T-helper 2 cell (primary cell): ENCODE results near the gene MYO7B.

Experiments used
- DNase-seq, 5 experiments: peaks; one replicate each; pipeline versions ENCODE4 v3.0.0 to v3.0.0-alpha.2; 2012 to 2022
- total RNA-seq, 2 donors: gene quantifications; one replicate each; lab custom pipeline; 2026; lab: John Stamatoyannopoulos, UW

MYO7B gene
- 0 to 0.07 reads per million in 2 donors for total RNA-seq

DNA sequence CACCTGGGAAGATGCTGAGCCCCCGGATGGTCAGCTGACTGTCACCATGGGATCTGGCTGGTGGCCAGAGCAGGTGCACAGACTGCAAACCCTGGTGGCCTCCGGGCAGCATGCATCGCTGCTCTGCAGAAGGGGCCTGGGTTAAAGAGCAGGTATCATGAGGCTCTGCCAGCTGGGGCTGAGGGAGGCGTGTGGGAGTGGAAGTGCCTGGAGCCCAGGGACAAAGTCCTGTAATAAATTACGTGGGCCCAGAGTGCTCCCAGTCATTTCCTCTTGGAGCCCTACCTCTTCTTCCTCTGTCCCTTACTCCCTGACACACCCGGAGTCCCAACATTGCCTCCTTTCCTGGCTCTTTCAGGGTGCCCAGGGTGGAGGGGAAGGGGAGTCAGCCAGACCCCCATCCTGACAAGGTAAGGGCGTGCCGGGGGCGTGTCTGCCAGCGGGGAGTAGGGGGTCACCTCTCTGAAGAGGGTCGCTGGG is at the start of gene MYO7B:
MYO7B (plus strand) TSS at position 262 of the 480 bp plus-strand sequence. CDS start 24,040 bp downstream, outside the sequence.
- DNase-seq, result no peak

- DNase-seq, result peak in 1 of 5 experiments; percentile 41
These were observed 49.8 kb upstream of the MYO7B start for GRCh38 chr2:127485694-127486071.

DNA sequence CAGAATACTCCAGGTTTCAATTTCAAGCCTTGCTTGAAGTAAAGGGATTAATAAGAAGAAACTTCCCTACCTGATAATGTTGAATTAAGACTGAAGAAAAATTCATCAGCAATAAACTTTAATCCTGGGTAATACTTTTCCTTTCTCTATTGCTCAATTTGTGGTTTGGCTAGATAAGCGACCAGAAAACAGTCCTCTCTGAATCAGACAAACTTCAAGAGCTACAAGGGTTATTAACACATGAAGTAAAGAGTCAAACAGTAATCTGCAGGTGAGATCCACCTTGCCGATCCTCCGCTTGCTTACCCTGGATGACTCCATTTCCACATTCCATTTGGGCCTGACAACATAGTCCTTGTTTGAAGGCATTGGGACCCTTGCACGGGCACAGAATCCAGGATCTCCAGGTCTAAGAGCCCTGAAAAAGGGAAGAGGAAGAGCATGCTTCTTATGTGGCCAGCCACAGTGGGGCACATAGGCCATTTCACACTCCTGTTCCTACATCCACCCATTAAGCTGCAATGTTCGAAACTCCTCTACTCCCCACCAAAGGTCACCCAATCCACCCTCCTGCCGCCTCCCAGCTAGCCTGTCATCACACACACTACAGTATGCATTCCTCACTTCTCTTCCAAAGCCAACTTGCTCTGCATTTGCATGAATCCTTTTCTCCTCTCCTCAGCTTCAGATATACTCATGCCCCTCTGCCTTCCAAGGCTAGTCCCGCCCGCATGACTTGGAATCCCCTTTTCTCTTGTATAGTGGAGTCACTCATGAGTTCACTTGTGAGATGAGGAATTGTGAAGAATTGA is 49.0 kb upstream of the MYO7B start:
- peak in 1 of 5 experiments; percentile 19 for DNase-seq

- DNase-seq, result no peak
These were observed 45.2 kb upstream of the MYO7B start for GRCh38 chr2:127490283-127490682.

GRCh38 chr2:127498386-127498785 is 37.1 kb upstream of the MYO7B start:
- no peak for DNase-seq

DNA sequence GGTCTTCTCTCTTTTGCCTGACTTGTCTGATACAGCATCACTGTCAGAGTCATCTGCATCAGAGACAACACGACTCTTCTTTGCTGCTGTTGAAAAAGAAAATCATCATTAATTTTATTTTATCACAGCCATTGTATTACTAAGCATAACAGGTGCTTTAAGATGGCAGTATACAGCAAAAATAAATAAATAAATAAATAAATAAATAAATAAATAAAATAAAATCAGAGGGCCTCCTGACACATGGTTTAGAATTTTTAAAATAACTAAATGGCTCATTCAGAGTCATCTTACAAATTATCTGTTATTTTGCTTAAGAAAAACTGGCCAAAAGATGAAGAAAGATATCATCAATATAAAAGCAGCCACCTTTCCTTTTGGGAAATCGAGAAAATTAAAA is 32.0 kb upstream of the MYO7B start:
- no peak for DNase-seq

- DNase-seq, result no peak
These were observed 30.7 kb upstream of the MYO7B start for GRCh38 chr2:127504552-127505430.

- DNase-seq, result no peak
These were observed 29.0 kb upstream of the MYO7B start for GRCh38 chr2:127506510-127506909.

GRCh38 chr2:127508023-127508630 is 27.4 kb upstream of the MYO7B start:
- no peak for DNase-seq

GRCh38 chr2:127508631-127509034 is 26.9 kb upstream of the MYO7B start:
- no peak for DNase-seq

DNA sequence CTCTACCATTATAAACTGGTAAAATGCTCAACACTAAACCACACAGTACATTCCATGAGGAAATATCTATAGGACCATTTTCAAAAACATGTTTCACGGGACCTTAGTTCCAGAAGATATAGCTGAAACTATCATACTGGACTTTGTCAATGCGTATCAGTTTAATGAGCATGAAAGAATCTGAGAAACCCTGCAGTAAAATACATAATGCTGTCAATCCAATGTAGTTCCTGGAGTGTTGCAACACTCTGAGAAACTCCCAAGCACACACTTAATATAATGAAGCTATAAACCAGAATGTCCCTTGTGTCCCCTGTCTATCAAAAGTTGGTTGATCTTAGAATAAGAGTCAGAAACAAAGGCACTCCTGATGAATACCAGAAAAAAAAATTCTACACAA is 25.4 kb upstream of the MYO7B start:
- no peak for DNase-seq

DNA sequence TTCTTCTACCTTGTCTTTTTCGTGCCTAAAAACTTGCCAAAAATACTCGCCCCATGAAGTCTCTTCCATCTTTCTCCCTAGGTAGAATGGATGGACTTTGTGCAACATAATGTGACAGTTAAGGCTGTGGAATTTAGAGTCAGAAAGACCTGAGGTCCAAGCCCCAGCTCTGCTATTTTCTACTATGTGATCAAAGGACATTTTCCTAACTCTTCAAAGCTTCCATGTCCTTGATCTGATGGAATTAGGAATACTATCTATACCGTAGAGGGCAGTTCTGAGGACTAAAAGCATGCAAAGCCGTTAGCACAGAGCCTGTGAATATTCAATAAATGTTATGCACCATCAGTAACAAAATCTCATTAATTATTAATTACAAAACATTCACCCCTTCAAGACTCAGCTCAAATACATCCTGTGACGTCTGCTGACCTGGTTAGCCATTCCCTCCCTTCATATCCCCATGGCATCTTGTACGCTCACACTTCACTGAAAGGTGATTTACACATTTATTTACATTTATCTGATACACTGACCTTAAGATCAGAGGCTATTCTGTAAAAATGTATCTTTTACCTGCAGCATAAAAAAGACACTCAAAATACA is 24.3 kb upstream of the MYO7B start:
- no peak for DNase-seq

DNA sequence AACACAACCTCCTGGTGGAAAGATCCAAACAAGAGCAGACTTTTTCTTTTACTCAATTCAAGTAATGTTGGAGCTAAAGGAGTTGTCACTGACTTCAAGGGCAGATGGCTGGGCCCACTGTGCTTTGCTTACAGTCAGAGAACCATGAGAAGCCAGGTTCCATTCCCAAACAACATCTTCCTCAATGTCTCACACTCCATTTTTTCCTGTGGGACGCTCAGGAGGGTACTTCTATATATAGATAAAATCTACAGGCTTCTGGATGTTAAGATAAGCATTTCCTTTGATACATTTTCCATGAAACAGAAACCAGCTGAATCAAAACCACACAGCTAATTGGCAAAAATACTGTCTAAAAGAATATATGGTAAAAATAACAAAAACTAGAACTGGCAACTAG is 23.6 kb upstream of the MYO7B start:
- no peak for DNase-seq

GRCh38 chr2:127512362-127512761 is 23.1 kb upstream of the MYO7B start:
- DNase-seq, result no peak

- DNase-seq, result no peak
These were observed 21.4 kb upstream of the MYO7B start for GRCh38 chr2:127514076-127514475.

DNA sequence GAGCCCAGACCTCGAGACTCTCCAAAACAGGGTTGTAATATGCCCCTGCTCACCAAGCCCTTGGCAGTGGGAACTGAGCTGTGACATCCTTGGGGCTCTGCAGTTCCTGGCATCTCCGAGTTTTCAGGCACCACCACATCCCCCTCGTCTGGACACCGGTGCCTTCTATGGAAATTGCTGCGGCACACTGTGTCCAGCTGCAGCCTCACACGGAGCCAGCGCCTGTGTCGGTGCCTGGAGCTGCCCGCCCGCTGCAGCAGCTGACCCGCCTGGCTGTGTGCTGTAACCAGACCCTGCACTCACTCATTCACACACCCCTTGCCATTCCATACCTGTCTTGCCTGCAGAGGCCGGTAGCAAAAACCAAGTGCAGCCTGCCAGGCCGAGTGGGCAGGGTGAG is 21.0 kb upstream of the MYO7B start:
- no peak for DNase-seq

- no peak for DNase-seq
These were observed 20.0 kb upstream of the MYO7B start for GRCh38 chr2:127515383-127515915.

DNA sequence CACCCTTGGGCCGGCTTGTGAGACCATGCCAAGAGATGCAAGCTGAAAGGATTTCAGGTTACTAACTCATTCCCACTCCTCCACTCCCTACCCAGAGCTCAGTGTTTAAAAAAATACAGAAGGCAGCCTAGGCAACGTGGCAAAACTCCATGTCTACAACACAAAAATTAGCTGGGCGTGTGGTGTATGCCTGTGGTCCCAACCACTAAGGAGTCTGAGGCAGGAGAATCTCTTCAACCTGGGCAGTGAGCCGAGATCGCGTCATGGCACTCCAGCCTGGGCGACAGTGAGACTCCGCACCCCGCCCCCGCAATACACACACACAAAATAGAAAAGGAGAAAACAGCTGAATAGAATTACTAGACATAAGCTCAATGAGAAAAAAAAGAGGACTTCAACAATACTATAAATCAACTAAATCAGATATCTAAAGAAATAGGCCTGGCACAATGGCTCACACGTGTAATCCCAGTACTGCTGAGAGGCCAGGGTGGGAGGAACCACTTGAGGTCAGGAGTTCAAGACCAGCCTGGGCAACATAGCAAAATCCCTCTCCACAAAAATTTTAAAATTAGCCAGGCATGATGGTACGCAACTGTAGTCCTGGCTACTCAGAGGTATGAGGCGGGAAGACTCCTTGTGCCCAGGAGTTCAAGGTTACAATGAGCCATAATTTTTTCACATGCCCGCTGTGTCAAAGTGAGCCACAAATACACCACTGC is 19.3 kb upstream of the MYO7B start:
- no peak for DNase-seq

DNA sequence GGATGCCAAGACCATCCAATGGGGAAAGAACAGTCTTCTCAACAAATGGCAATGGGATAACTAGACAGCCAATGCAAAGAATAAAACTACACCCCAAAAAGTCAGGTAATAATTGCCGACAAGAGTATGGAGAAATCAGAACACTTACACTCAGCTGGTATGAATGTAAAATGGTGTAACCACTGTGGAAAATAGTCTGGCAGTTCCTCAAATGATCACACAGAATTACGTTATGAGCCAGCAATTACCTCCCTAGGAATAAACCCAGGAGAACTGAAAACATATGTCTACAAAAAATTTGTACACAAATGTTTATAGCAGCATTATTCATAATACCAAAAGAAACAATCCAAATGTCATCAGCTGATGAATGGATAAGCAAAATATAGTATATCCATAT is 18.0 kb upstream of the MYO7B start:
- DNase-seq, result no peak

DNA sequence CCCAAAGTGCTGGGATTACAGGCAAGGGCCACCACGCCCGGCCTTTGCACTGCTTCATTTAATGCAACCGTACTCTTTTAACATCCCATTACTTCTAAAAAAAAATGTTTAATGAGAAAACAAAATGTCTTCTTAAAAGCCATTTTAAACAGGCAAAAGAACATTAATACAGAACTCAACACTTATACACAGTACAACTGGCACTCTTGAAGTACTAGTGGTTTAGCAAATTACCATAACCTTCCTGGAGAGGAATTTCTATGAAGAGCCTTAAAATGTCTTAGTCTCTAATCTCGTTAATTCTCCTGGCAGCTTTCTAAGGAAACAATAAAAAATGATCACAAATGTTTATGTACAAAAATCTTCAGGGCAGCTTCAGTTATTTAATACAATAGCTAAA is 15.1 kb upstream of the MYO7B start:
- no peak for DNase-seq

DNA sequence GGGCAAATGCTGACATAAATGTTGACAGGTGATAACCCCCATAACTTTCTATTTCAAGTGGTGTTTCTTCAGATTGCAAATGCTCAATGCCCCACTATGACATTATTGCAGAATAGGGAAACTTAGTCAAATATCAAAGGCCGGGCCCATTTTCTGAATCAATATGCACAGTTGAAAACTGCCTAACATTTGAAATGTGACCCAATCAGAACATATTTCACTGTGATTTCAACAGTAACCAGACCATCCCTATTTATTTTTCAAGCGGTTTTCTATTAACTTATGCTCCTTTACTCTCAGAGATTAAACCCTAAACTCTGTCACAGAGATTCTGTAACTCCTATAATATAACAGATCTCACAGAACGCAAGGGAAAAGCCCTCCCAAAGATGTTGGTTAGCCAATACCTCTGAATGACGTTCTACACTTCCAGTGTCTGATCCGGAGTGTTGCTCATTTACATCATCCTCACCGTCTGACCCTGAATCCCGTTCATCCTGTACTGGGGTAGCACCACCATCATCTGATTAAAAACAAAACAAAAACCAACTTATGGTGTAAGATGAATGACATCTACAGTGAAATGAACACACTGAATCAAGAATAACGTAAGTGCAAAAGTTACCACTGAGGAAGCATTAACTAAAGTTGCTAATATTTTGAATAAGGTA is 12.1 kb upstream of the MYO7B start:
- peak in 2 of 5 experiments; percentile 8 to 15 for DNase-seq
